ENCODE measurements around the gene DTYMK. TPM values are rescaled to one million over a fixed set of nuclear protein-coding genes. Genes with fewer than 3 reads are reported as not detected.

DTYMK gene
- total RNA-seq, 1 donor from 2014 or later = 17.3 TPM

GRCh38 chr2:241680044-241680443 is 6.6 kb downstream of the DTYMK start:
- TF ChIP-seq CTCF (IDR thresholded peaks at IDR 0.05) = no peak
- peaks cover 55% of the 10 kb centered on the region for H3K36me3 ChIP-seq
- no peaks in the 10 kb centered on the region for H3K27me3 ChIP-seq (ENCODE audit: low read depth)
- no peak overlapping the region for H3K4me3 ChIP-seq
- intact Hi-C loops (cut with DNase I) = no loop called here
- ATAC-seq (no peak), DNase-seq (no peak)
- H3K27ac ChIP-seq = no peak overlapping the region
- H3K9me3 ChIP-seq = no peaks in the 10 kb centered on the region
- H3K4me1 ChIP-seq = no peaks in the 10 kb centered on the region

- ATAC-seq = no peak
- no peaks in the 10 kb centered on the region for H3K9me3 ChIP-seq
- H3K27ac ChIP-seq = no peak overlapping the region
- no peak for TF ChIP-seq CTCF (IDR thresholded peaks at IDR 0.05)
- H3K27me3 ChIP-seq (ENCODE audit: low read depth) = no peaks in the 10 kb centered on the region
- no peaks in the 10 kb centered on the region for H3K4me1 ChIP-seq
- H3K36me3 ChIP-seq = peaks cover 49% of the 10 kb centered on the region
- intact Hi-C loops (cut with DNase I) = no loop called here
- H3K4me3 ChIP-seq = no peak overlapping the region
- DNase-seq = no peak
Measured at GRCh38 chr2:241678784-241679540, 7.7 kb downstream of the DTYMK start.

- intact Hi-C loops (cut with DNase I) = no loop called here
- peaks cover 54% of the 10 kb centered on the region for H3K36me3 ChIP-seq
- H3K4me3 ChIP-seq = no peak overlapping the region
- no peak overlapping the region for H3K27ac ChIP-seq
- no peak for TF ChIP-seq CTCF (IDR thresholded peaks at IDR 0.05)
- H3K4me1 ChIP-seq = no peaks in the 10 kb centered on the region
- no peaks in the 10 kb centered on the region for H3K9me3 ChIP-seq
- no peaks in the 10 kb centered on the region for H3K27me3 ChIP-seq (ENCODE audit: low read depth)
- ATAC-seq = no peak
- DNase-seq = no peak
Measured at GRCh38 chr2:241678307-241678706, 8.3 kb downstream of the DTYMK start.

- Histone ChIP-seq H3K4me3 (no peak overlapping the region), H3K9me3 (no peaks in the 10 kb centered on the region), H3K27me3 (ENCODE audit: low read depth) (no peaks in the 10 kb centered on the region), H3K36me3 (peaks cover 63% of the 10 kb centered on the region), H3K4me1 (no peaks in the 10 kb centered on the region), H3K27ac (no peak overlapping the region)
- DNase-seq (no peak), ATAC-seq (no peak)
- intact Hi-C loops (cut with DNase I) = no loop called here
- no peak for TF ChIP-seq CTCF (IDR thresholded peaks at IDR 0.05)
Measured at GRCh38 chr2:241677392-241677791, 9.2 kb downstream of the DTYMK start.

GRCh38 chr2:241676665-241677064 is 9.9 kb downstream of the DTYMK start:
- TF ChIP-seq CTCF (IDR thresholded peaks at IDR 0.05) = no peak
- H3K4me3 ChIP-seq = no peak overlapping the region
- H3K36me3 ChIP-seq = peaks cover 66% of the 10 kb centered on the region
- intact Hi-C loops (cut with DNase I) = no loop called here
- no peaks in the 10 kb centered on the region for H3K9me3 ChIP-seq
- no peak for ATAC-seq
- no peaks in the 10 kb centered on the region for H3K4me1 ChIP-seq
- H3K27me3 ChIP-seq (ENCODE audit: low read depth) = no peaks in the 10 kb centered on the region
- no peak for DNase-seq
- H3K27ac ChIP-seq = no peak overlapping the region
